GM12891 (cell line): ENCODE data around the gene FGF21.

ENCODE experiments used
- POLR2A ChIP-seq: IDR thresholded peaks from 2 replicates; pipeline ENCODE4 v1.6.1; 2011; ENCODE audit warnings: low read depth, low read length, control low read depth
- POLR2AphosphoS5 ChIP-seq: IDR thresholded peaks from 2 replicates; pipeline ENCODE4 v1.6.1; 2011; ENCODE audit warnings: low read depth, low read length, control low read depth

GRCh38 chr19:48720251-48720612 is 35.1 kb upstream of the FGF21 start:
- TF ChIP-seq POLR2AphosphoS5, result no peak
- TF ChIP-seq POLR2A, result no peak
